Nephron (organoid): ENCODE measurements around the gene NDUFS7.

Experiments
- H3K27ac Mint-ChIP-seq, 3 experiments: 2 replicates each; pipeline ENCODE4 v1.8.0; 2020; ENCODE audit warnings: mixed read lengths in 3 of 3, mild to moderate bottlenecking in 2 of 3, moderate library complexity in 1 of 3
- H3K27me3 Mint-ChIP-seq: 2 replicates; pipeline ENCODE4 v1.8.0; 2021; ENCODE audit warnings: low read depth, mild to moderate bottlenecking, moderate library complexity, mixed read lengths
- H3K36me3 Mint-ChIP-seq: 2 replicates; pipeline ENCODE4 v1.8.0; 2020; ENCODE audit warnings: low read depth, mixed read lengths
- H3K4me1 Mint-ChIP-seq: 2 replicates; pipeline ENCODE4 v1.8.0; 2020; ENCODE audit warnings: mixed read lengths
- H3K4me3 Mint-ChIP-seq, 3 experiments: 2 replicates each; pipeline ENCODE4 v1.8.0; 2020; ENCODE audit warnings: mild to moderate bottlenecking in 3 of 3, mixed read lengths in 3 of 3, moderate library complexity in 2 of 3
- H3K9me3 Mint-ChIP-seq: 2 replicates; pipeline ENCODE4 v1.8.0; 2020; ENCODE audit warnings: mixed read lengths
- CTCF ChIP-seq, 3 experiments: fragments of 200-600 bp; sonication (generic); IDR thresholded peaks; one replicate each; pipeline ENCODE4 v1.5.0; 2021; ENCODE audit warnings: antibody characterized with exemption in 3 of 3; ENCODE audit not compliant: unreplicated experiment in 3 of 3

The NDUFS7 gene

GRCh38 chr19:1392407-1392806 lies 8.7 kb downstream of the NDUFS7 start:
- Mint-ChIP-seq H3K4me3 (no peak overlapping the region), H3K36me3 (peaks cover 27% of the 10 kb centered on the region), H3K27me3 (no peaks in the 10 kb centered on the region), H3K4me1 (no peaks in the 10 kb centered on the region), H3K9me3 (no peaks in the 10 kb centered on the region), H3K27ac (no peak overlapping the region)
- TF ChIP-seq CTCF (IDR thresholded peaks at IDR 0.05; ENCODE audit: unreplicated experiment in 3 of 3), result no peak

- Mint-ChIP-seq H3K27me3 (no peaks in the 10 kb centered on the region), H3K4me1 (no peaks in the 10 kb centered on the region), H3K4me3 (no peak overlapping the region), H3K27ac (no peak overlapping the region), H3K9me3 (no peaks in the 10 kb centered on the region), H3K36me3 (peaks cover 27% of the 10 kb centered on the region)
- no peak for TF ChIP-seq CTCF (IDR thresholded peaks at IDR 0.05; ENCODE audit: unreplicated experiment in 3 of 3)
These were observed 9.3 kb downstream of the NDUFS7 start for GRCh38 chr19:1392939-1393530.

- H3K4me1 Mint-ChIP-seq, result no peaks in the 10 kb centered on the region
- H3K36me3 Mint-ChIP-seq, result peaks cover 26% of the 10 kb centered on the region
- no peak overlapping the region for H3K4me3 Mint-ChIP-seq
- no peak overlapping the region for H3K27ac Mint-ChIP-seq
- H3K9me3 Mint-ChIP-seq, result no peaks in the 10 kb centered on the region
- H3K27me3 Mint-ChIP-seq, result no peaks in the 10 kb centered on the region
- no peak for TF ChIP-seq CTCF (IDR thresholded peaks at IDR 0.05; ENCODE audit: unreplicated experiment in 3 of 3)
These were observed 10.1 kb downstream of the NDUFS7 start for GRCh38 chr19:1393841-1394240.

GRCh38 chr19:1394252-1395193 lies 10.8 kb downstream of the NDUFS7 start:
- no peak for TF ChIP-seq CTCF (IDR thresholded peaks at IDR 0.05; ENCODE audit: unreplicated experiment in 3 of 3)
- Mint-ChIP-seq H3K27me3 (no peaks in the 10 kb centered on the region), H3K4me1 (no peaks in the 10 kb centered on the region), H3K27ac (no peak overlapping the region), H3K9me3 (no peaks in the 10 kb centered on the region), H3K36me3 (peaks cover 19% of the 10 kb centered on the region), H3K4me3 (no peak overlapping the region)

- peaks cover 13% of the 10 kb centered on the region for H3K36me3 Mint-ChIP-seq
These were observed 11.7 kb downstream of the NDUFS7 start for GRCh38 chr19:1395194-1396018.

More at GRCh38 chr19:1395194-1396018, 11.7 kb downstream of the NDUFS7 start:
- H3K27me3 Mint-ChIP-seq, result no peaks in the 10 kb centered on the region
- H3K4me3 Mint-ChIP-seq, result no peak overlapping the region
- no peak overlapping the region for H3K27ac Mint-ChIP-seq
- H3K9me3 Mint-ChIP-seq, result no peaks in the 10 kb centered on the region
- no peaks in the 10 kb centered on the region for H3K4me1 Mint-ChIP-seq
- TF ChIP-seq CTCF (IDR thresholded peaks at IDR 0.05; ENCODE audit: unreplicated experiment in 3 of 3), result no peak
